WTC11 (cell line): ENCODE data around the gene RWDD2A. TPM values are rescaled to one million over a fixed set of nuclear protein-coding genes. Genes with fewer than 3 reads are reported as not detected.

Experiments used
- ATAC-seq: fragments of 200-7000 bp; cut with Tn5 transposase; 2 replicates; pipeline ENCODE4 v1.10.0; 2021; ENCODE audit warnings: mild to moderate bottlenecking, moderate library complexity
- CTCF ChIA-PET: fragments of 300-600 bp; sonication (Branson Sonifier 250); formaldehyde crosslinking; loops from one replicate; lab custom pipeline; 2021; ENCODE audit warnings: antibody characterized with exemption; lab: Charles Lee
- POLR2A ChIA-PET: fragments of 350-600 bp; sonication (Branson Sonifier 250); formaldehyde crosslinking; loops from one replicate; lab custom pipeline; 2021; ENCODE audit warnings: antibody characterized with exemption; lab: Charles Lee
- DNase-seq: peaks from one replicate; pipeline ENCODE4 v3.0.0; 2021; ENCODE audit warnings: low spot score
- H3K27ac Mint-ChIP-seq: 2 replicates; pipeline ENCODE4 v1.8.0; 2021; ENCODE audit warnings: mixed read lengths
- H3K27me3 Mint-ChIP-seq: 2 replicates; pipeline ENCODE4 v1.8.0; 2021; ENCODE audit warnings: low read depth, mild to moderate bottlenecking, moderate library complexity, mixed read lengths
- H3K36me3 Mint-ChIP-seq: 2 replicates; pipeline ENCODE4 v1.8.0; 2021; ENCODE audit warnings: mixed read lengths
- H3K4me1 Mint-ChIP-seq: 2 replicates; pipeline ENCODE4 v1.8.0; 2022; ENCODE audit warnings: mixed read lengths
- H3K4me3 Mint-ChIP-seq: 2 replicates; pipeline ENCODE4 v1.8.0; 2021; ENCODE audit warnings: mild to moderate bottlenecking, moderate library complexity, mixed read lengths
- H3K9me3 Mint-ChIP-seq: 2 replicates; pipeline ENCODE4 v1.8.0; 2021; ENCODE audit warnings: mixed read lengths
- AR ChIP-seq: fragments of 250-450 bp; sonication (Bioruptor Pico); IDR thresholded peaks from 2 replicates; pipeline ENCODE4 v1.9.0; 2021; ENCODE audit warnings: mild to moderate bottlenecking
- ATF1 ChIP-seq: sonication (generic); formaldehyde crosslinking; IDR thresholded peaks from 2 replicates; pipeline ENCODE4 v1.8.1; 2023; ENCODE audit warnings: mild to moderate bottlenecking, moderate library complexity, missing genetic modification reagents
- CBFB ChIP-seq: sonication (generic); formaldehyde crosslinking; IDR thresholded peaks from 2 replicates; pipeline ENCODE4 v1.8.1; 2022; ENCODE audit warnings: mild to moderate bottlenecking, low read depth, missing genetic modification reagents
- CDX4 ChIP-seq: fragments of 250-450 bp; sonication (Bioruptor Pico); IDR thresholded peaks from 2 replicates; pipeline ENCODE4 v1.9.0; 2021; ENCODE audit warnings: moderate library complexity, mild to moderate bottlenecking, inconsistent platforms, borderline replicate concordance
- CREB1 ChIP-seq: sonication (generic); formaldehyde crosslinking; IDR thresholded peaks from 2 replicates; pipeline ENCODE4 v1.8.0; 2023; ENCODE audit warnings: mild to moderate bottlenecking, missing genetic modification reagents
- E2F1 ChIP-seq: sonication (generic); formaldehyde crosslinking; IDR thresholded peaks from 2 replicates; pipeline ENCODE4 v1.8.0; 2022; ENCODE audit warnings: mild to moderate bottlenecking, missing genetic modification reagents
- EMX1 ChIP-seq: fragments of 250-450 bp; sonication (Bioruptor Pico); IDR thresholded peaks from 2 replicates; pipeline ENCODE4 v1.8.0; 2021; ENCODE audit warnings: mild to moderate bottlenecking
- ETV6 ChIP-seq: sonication (generic); formaldehyde crosslinking; IDR thresholded peaks from 2 replicates; pipeline ENCODE4 v1.8.1; 2022; ENCODE audit warnings: mild to moderate bottlenecking, missing genetic modification reagents
- GABPB1 ChIP-seq: sonication (generic); formaldehyde crosslinking; IDR thresholded peaks from 2 replicates; pipeline ENCODE4 v1.8.1; 2023; ENCODE audit warnings: mild to moderate bottlenecking, missing genetic modification reagents
- GRHL2 ChIP-seq: fragments of 250-450 bp; sonication (Bioruptor Pico); IDR thresholded peaks from 2 replicates; pipeline ENCODE4 v1.8.0; 2022; ENCODE audit warnings: mild to moderate bottlenecking, moderate library complexity; ENCODE audit not compliant: insufficient replicate concordance, severe bottlenecking
- KAT7 ChIP-seq: sonication (generic); formaldehyde crosslinking; IDR thresholded peaks from 2 replicates; pipeline ENCODE4 v1.8.1; 2023; ENCODE audit warnings: missing genetic modification reagents, mild to moderate bottlenecking, borderline replicate concordance
- MXD4 ChIP-seq: fragments of 250-450 bp; sonication (Bioruptor Pico); IDR thresholded peaks from 2 replicates; pipeline ENCODE4 v1.8.0; 2021; ENCODE audit warnings: mild to moderate bottlenecking, moderate library complexity, borderline replicate concordance
- NFE2L1 ChIP-seq: sonication (generic); formaldehyde crosslinking; IDR thresholded peaks from 2 replicates; pipeline ENCODE4 v1.8.1; 2023; ENCODE audit warnings: missing genetic modification reagents
- NFYB ChIP-seq: sonication (generic); formaldehyde crosslinking; conservative IDR thresholded peaks from 2 replicates; pipeline ENCODE4 v1.8.0; 2022; ENCODE audit warnings: low read depth, missing genetic modification reagents
- NR2C2 ChIP-seq: sonication (generic); formaldehyde crosslinking; IDR thresholded peaks from 2 replicates; pipeline ENCODE4 v1.8.0; 2022; ENCODE audit warnings: mild to moderate bottlenecking, missing genetic modification reagents
- RORB ChIP-seq: fragments of 250-450 bp; sonication (Bioruptor Pico); IDR thresholded peaks from 2 replicates; pipeline ENCODE4 v1.9.0; 2021; ENCODE audit warnings: mild to moderate bottlenecking
- SOX15 ChIP-seq: fragments of 250-450 bp; sonication (Bioruptor Pico); IDR thresholded peaks from 2 replicates; pipeline ENCODE4 v1.9.0; 2021; ENCODE audit warnings: mild to moderate bottlenecking
- SP1 ChIP-seq: sonication (generic); formaldehyde crosslinking; conservative IDR thresholded peaks from 2 replicates; pipeline ENCODE4 v1.8.1; 2022; ENCODE audit warnings: missing genetic modification reagents
- TEAD4 ChIP-seq: sonication (generic); formaldehyde crosslinking; IDR thresholded peaks from 2 replicates; pipeline ENCODE4 v1.8.0; 2022; ENCODE audit warnings: mild to moderate bottlenecking, missing genetic modification reagents
- ZBTB43 ChIP-seq: sonication (generic); formaldehyde crosslinking; IDR thresholded peaks from 2 replicates; pipeline ENCODE4 v1.8.1; 2023; ENCODE audit warnings: mild to moderate bottlenecking, missing genetic modification reagents
- ZNF232 ChIP-seq: sonication (generic); formaldehyde crosslinking; IDR thresholded peaks from 2 replicates; pipeline ENCODE4 v1.8.0; 2022; ENCODE audit warnings: mild to moderate bottlenecking, missing genetic modification reagents
- ZNF317 ChIP-seq: sonication (generic); formaldehyde crosslinking; IDR thresholded peaks from 2 replicates; pipeline ENCODE4 v1.8.1; 2023; ENCODE audit warnings: low read depth, mild to moderate bottlenecking, moderate library complexity, missing genetic modification reagents, borderline replicate concordance
- ZNF423 ChIP-seq: fragments of 250-450 bp; sonication (Bioruptor Pico); IDR thresholded peaks from 2 replicates; pipeline ENCODE4 v2.1.2; 2022; ENCODE audit warnings: mild to moderate bottlenecking, moderate library complexity
- ZNF532 ChIP-seq: fragments of 250-450 bp; sonication (Bioruptor Pico); IDR thresholded peaks from 2 replicates; pipeline ENCODE4 v1.9.0; 2021; ENCODE audit warnings: mild to moderate bottlenecking, borderline replicate concordance
- total RNA-seq: library from RNA; stranded (reverse); gene quantifications from 3 replicates; pipeline ENCODE4 v1.2.3, GENCODE V29; 2021

RWDD2A gene
- total RNA-seq, 1 experiment from 2014 or later, result 5.2 TPM

GRCh38 chr6:83216806-83217205 is 23.6 kb downstream of the RWDD2A start:
- Mint-ChIP-seq H3K36me3 (no peaks in the 10 kb centered on the region), H3K27ac (no peak overlapping the region), H3K9me3 (no peaks in the 10 kb centered on the region), H3K4me1 (no peaks in the 10 kb centered on the region), H3K4me3 (no peak overlapping the region), H3K27me3 (no peaks in the 10 kb centered on the region)
- ATAC-seq (no peak), DNase-seq (no peak)
- CTCF ChIA-PET, result interaction anchor here (2.0 to 2.9 kb wide), 4 partner anchors 149 to 319 kb away, joined by 6 to 60 read pairs (median 18); partner anchors contain the start of genes DOP1A, PRSS35 and UBE3D
- POLR2A ChIA-PET, result no interaction called here
- TF ChIP-seq CREB1 (CRISPR knock-in tag) (no peak), SP1 (CRISPR knock-in tag) (no peak), EMX1 (no peak), ZNF232 (CRISPR knock-in tag) (no peak), KAT7 (CRISPR knock-in tag) (no peak), ZNF532 (CRISPR knock-in tag) (no peak), MXD4 (CRISPR knock-in tag) (no peak), CBFB (CRISPR knock-in tag) (no peak), E2F1 (CRISPR knock-in tag) (no peak), AR (no peak), GABPB1 (CRISPR knock-in tag) (no peak), NR2C2 (CRISPR knock-in tag) (no peak), ZNF317 (no peak), NFE2L1 (CRISPR knock-in tag) (no peak), ATF1 (CRISPR knock-in tag) (no peak), GRHL2 (CRISPR knock-in tag) (no peak), RORB (no peak), ETV6 (no peak), SOX15 (CRISPR knock-in tag) (no peak)
- TF ChIP-seq, all 79 proteins: peak for 0

GRCh38 chr6:83218646-83219045 is 25.5 kb downstream of the RWDD2A start:
- H3K36me3 Mint-ChIP-seq, result no peaks in the 10 kb centered on the region
- no peak for DNase-seq
- H3K4me3 Mint-ChIP-seq, result no peak overlapping the region
- CTCF ChIA-PET, result interaction anchor here (1.3 to 2.3 kb wide), 2 partner anchors 293 to 317 kb away, joined by 5 to 12 read pairs; partner anchors contain the start of gene PRSS35
- H3K27ac Mint-ChIP-seq, result no peak overlapping the region
- no peaks in the 10 kb centered on the region for H3K27me3 Mint-ChIP-seq
- POLR2A ChIA-PET, result no interaction called here
- H3K9me3 Mint-ChIP-seq, result no peaks in the 10 kb centered on the region
- no peak for ATAC-seq
- no peaks in the 10 kb centered on the region for H3K4me1 Mint-ChIP-seq
- TF ChIP-seq ZBTB43 (CRISPR knock-in tag) (no peak), TEAD4 (no peak), CDX4 (CRISPR knock-in tag) (no peak), AR (no peak), ZNF423 (CRISPR knock-in tag) (no peak), NFYB (CRISPR knock-in tag) (no peak)
